ENCODE results near the gene LARGE2. TPM values are rescaled to one million over a fixed set of nuclear protein-coding genes. Genes with fewer than 3 reads are reported as not detected.

LARGE2 gene
- total RNA-seq, 1 experiment from 2014 or later, result 108 TPM

DNA sequence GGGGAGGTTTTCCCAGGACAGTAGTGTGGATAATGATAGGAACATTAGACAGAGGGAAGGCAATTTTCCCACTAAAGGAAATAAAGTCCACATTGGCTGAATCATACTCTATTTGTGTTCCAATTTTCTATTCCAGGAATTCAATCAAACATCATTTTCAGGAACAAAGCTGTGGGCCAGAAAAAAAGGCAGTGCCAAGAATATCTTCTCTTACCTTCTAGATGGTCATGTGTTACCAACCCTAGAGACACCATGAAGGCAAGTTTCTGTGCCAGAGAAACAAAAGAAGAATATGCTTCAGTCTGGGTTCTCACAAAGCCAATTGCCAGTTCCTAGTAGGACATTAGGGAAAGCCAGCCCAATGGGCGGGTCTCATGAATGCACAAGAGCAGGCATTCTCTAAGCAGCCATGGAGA is 27.5 kb downstream of the LARGE2 start:
- Mint-ChIP-seq H3K27me3 (ENCODE audit: low read depth) (no peaks in the 10 kb centered on the region), H3K9me3 (no peaks in the 10 kb centered on the region), H3K4me3 (no peak overlapping the region), H3K27ac (no peak overlapping the region), H3K4me1 (no peaks in the 10 kb centered on the region), H3K36me3 (ENCODE audit: insufficient read depth in 1 of 3, low read depth in 3 of 3) (peaks cover 9 to 56% (median 33%) of the 10 kb centered on the region in 3 experiments; a peak in 5 of 7 replicates)
- Histone ChIP-seq H2BK20ac (ENCODE audit: low read depth, low read length, poor library complexity, severe bottlenecking) (no peak overlapping the region), H3K4ac (ENCODE audit: low read depth, low read length) (no peak overlapping the region), H2BK120ac (ENCODE audit: low read depth, low read length, poor library complexity, severe bottlenecking) (no peak overlapping the region), H3K4me1 (ENCODE audit: insufficient read depth, low read length) (no peaks in the 10 kb centered on the region), H3T11ph (ENCODE audit: low read length) (no peak overlapping the region), H3K27ac (ENCODE audit: insufficient read length, low read depth, low read length) (no peak overlapping the region), H2AK5ac (ENCODE audit: insufficient read length, low read length) (no peak overlapping the region), H2AFZ (ENCODE audit: low read length) (no peak overlapping the region), H2BK15ac (ENCODE audit: low read depth, low read length) (no peak overlapping the region), H3K4me2 (ENCODE audit: insufficient read depth, insufficient read length, low read length) (no peak overlapping the region), H2BK12ac (ENCODE audit: insufficient read length, low read depth, low read length) (no peak overlapping the region), H3K27me3 (ENCODE audit: insufficient read depth, low read length) (no peaks in the 10 kb centered on the region), H3K79me2 (ENCODE audit: insufficient read depth, low read length) (no peaks in the 10 kb centered on the region), H4K20me1 (ENCODE audit: control insufficient read depth, insufficient read depth, insufficient read length) (no peaks in the 10 kb centered on the region), H3K56ac (ENCODE audit: insufficient read length, low read depth, low read length) (no peak overlapping the region), H4K5ac (ENCODE audit: insufficient read length, low read depth, low read length) (no peak overlapping the region), H4K8ac (replicated peaks; ENCODE audit: insufficient read length, low read depth, low read length) (no peak overlapping the region), H3K23me2 (ENCODE audit: insufficient read length, low read depth, low read length, poor library complexity, severe bottlenecking) (no peaks in the 10 kb centered on the region), H2BK5ac (ENCODE audit: insufficient read length, low read length) (no peak overlapping the region), H3K18ac (ENCODE audit: insufficient read length, low read depth, low read length) (no peak overlapping the region), H3K14ac (ENCODE audit: insufficient read depth, low read length) (no peak overlapping the region), H3K23ac (ENCODE audit: insufficient read length, low read depth, low read length) (no peak overlapping the region), H3K9me3 (ENCODE audit: control insufficient read depth, low read depth, low read length) (no peaks in the 10 kb centered on the region), H4K91ac (ENCODE audit: insufficient read length, low read depth, low read length) (no peak overlapping the region), H3K79me1 (ENCODE audit: insufficient read depth, low read depth, low read length, poor library complexity, severe bottlenecking) (no peaks in the 10 kb centered on the region), H3K9ac (ENCODE audit: extremely low read depth, insufficient read length, low read length) (no peak overlapping the region)
- no CpG with 5 or more reads among the region's 1 CpG for WGBS (ENCODE audit: extremely low coverage, insufficient read length, low lambda C conversion rate)
- DNase-seq, result no peak
- TF ChIP-seq CTCF (conservative IDR thresholded peaks at IDR 0.05), result no peak
